HPDE6-E6E7 (cell line): ENCODE data around the gene SPINK14.

Experiments
- DNase-seq: peaks from one replicate; pipeline ENCODE4 v3.0.0; 2011; ENCODE audit warnings: missing footprints; ENCODE audit errors: extremely low spot score

The SPINK14 gene

GRCh38 chr5:148168246-148168645 lies at the start of gene SPINK14:
SPINK14 (plus strand) TSS chr5:148168546; CDS start chr5:148169733, 1,187 bp downstream.
- DNase-seq = no peak

GRCh38 chr5:148120317-148120716 lies 48.0 kb upstream of the SPINK14 start:
- DNase-seq = no peak

- DNase-seq = no peak
These were observed 42.7 kb upstream of the SPINK14 start for GRCh38 chr5:148125641-148126040.

- no peak for DNase-seq
These were observed 33.0 kb upstream of the SPINK14 start for GRCh38 chr5:148135091-148136048.

GRCh38 chr5:148140846-148141245 lies 27.5 kb upstream of the SPINK14 start:
- no peak for DNase-seq

- DNase-seq = no peak
These were observed 26.7 kb upstream of the SPINK14 start for GRCh38 chr5:148141645-148142044.

- DNase-seq = peak; percentile 73
These were observed 22.4 kb upstream of the SPINK14 start for GRCh38 chr5:148145916-148146315.

- no peak for DNase-seq
These were observed 21.9 kb upstream of the SPINK14 start for GRCh38 chr5:148146487-148146886.

- no peak for DNase-seq
These were observed 20.9 kb upstream of the SPINK14 start for GRCh38 chr5:148147415-148147814.

- DNase-seq = no peak
These were observed 16.5 kb upstream of the SPINK14 start for GRCh38 chr5:148151872-148152271.

- DNase-seq = no peak
These were observed 15.6 kb upstream of the SPINK14 start for GRCh38 chr5:148152781-148153180.

GRCh38 chr5:148156609-148157008 lies 11.7 kb upstream of the SPINK14 start:
- no peak for DNase-seq

- DNase-seq = no peak
These were observed 6.3 kb upstream of the SPINK14 start for GRCh38 chr5:148162038-148162437.

- no peak for DNase-seq
These were observed 5.0 kb upstream of the SPINK14 start for GRCh38 chr5:148163345-148163744.

- no peak for DNase-seq
These were observed 1.6 kb upstream of the SPINK14 start for GRCh38 chr5:148166550-148167283.

- DNase-seq = no peak
These were observed 4.0 kb downstream of the SPINK14 start for GRCh38 chr5:148172377-148172776.

- no peak for DNase-seq
These were observed 8.1 kb downstream of the SPINK14 start for GRCh38 chr5:148176480-148176879.

GRCh38 chr5:148177207-148177606 lies 8.9 kb downstream of the SPINK14 start:
- no peak for DNase-seq

- DNase-seq = no peak
These were observed 11.0 kb downstream of the SPINK14 start for GRCh38 chr5:148179234-148179824.

- DNase-seq = peak; percentile 27
These were observed 18.1 kb downstream of the SPINK14 start for GRCh38 chr5:148186248-148187003.

GRCh38 chr5:148191010-148191409 lies 22.7 kb downstream of the SPINK14 start:
- DNase-seq = no peak

GRCh38 chr5:148193202-148193601 lies 24.9 kb downstream of the SPINK14 start:
- DNase-seq = no peak
